ENCODE measurements around the gene CITED4.

- TF ChIP-seq POLR2A (IDR thresholded peaks at IDR 0.05) (no peak), CTCF (IDR thresholded peaks at IDR 0.05) (no peak), EP300 (IDR thresholded peaks at IDR 0.05) (no peak)
These were observed 10.1 kb upstream of the CITED4 start for GRCh38 chr1:40872276-40872675.
